GM19328 (cell line): ENCODE measurements around the gene SCO2.
"Not testable (repeated sequence)": the region's sequence is repeated elsewhere in the genome, so short reads cannot be mapped to it uniquely, and the experiment has no call there.

Source experiments
- ATAC-seq: cut with Tn5 transposase; IDR thresholded peaks from one replicate; pipeline ENCODE4 v1.9.1; 2021; ENCODE audit warnings: mild to moderate bottlenecking, moderate library complexity; ENCODE audit not compliant: unreplicated experiment

The SCO2 gene

DNA sequence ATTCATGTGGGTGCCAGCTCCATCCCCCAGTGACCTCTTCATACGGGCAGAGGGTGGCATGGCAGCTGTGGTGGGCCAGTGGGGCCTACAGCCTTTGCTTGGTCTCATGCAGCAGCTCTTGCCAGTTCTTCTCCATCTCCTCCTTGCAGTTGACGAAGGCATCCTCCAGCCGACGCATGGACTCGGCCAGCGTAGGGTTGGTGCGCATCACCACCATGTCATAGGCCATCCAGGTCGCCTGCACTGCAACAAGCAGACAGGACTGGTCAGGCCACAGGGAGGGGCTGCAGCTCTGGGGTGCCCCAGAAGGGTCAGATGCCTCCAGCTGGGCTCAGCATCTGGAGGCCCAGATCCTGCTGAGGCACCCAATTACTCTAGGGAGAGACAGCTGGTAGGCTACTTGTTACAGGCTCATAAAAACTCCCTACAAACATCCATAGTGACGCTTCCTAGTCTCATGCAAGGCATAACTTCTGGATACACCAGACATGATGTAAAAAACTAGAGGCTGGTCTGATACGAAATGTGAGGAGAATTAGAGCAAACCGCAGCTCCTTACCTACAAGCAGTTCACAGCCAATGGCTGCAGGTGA, 25.9 kb upstream of the SCO2 start:
- no peak for ATAC-seq

DNA sequence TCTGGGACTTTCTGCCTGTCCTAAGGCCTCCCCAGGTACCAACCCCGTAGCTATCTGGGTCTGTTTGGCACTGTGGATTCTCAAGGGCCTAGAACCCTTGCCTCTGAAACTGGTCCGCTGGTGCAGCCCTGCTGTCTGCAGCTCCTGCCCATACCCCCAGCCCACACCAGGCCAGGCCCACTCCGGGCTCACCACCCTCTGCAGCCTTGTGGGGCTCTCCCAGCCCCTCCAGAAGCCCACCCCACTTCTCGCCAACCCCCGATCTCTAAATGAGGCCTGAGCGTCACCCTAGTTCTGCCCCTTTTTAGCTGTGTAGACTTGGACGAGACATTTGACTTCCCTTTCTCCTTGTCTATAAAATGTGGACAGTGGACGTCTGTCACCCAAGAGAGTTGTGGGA, 25.0 kb upstream of the SCO2 start:
- no peak for ATAC-seq

DNA sequence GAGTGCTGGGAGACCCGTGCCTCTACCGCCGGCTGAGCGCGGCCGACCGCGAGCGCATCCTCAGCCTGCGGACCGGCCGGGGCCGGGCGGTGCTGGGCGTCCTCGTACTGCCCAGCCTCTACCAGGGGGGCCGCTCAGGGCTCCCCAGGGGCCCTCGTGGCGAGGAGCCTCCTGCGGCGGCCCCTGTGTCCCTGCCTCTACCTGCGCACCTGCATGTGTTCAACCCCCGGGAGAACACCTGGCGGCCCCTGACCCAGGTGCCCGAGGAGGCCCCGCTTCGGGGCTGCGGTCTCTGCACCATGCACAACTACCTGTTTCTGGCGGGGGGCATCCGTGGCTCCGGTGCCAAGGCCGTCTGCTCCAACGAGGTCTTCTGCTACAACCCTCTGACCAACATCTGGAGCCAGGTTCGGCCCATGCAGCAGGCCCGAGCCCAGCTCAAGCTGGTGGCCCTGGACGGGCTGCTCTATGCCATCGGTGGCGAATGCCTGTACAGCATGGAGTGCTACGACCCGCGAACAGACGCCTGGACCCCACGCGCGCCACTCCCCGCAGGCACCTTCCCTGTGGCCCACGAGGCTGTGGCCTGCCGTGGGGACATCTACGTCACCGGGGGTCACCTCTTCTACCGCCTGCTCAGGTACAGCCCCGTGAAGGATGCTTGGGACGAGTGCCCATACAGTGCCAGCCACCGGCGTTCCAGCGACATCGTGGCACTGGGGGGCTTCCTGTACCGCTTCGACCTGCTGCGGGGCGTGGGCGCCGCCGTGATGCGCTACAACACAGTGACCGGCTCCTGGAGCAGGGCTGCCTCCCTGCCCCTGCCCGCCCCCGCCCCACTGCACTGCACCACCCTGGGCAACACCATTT, 23.8 kb upstream of the SCO2 start:
- ATAC-seq, result no peak

DNA sequence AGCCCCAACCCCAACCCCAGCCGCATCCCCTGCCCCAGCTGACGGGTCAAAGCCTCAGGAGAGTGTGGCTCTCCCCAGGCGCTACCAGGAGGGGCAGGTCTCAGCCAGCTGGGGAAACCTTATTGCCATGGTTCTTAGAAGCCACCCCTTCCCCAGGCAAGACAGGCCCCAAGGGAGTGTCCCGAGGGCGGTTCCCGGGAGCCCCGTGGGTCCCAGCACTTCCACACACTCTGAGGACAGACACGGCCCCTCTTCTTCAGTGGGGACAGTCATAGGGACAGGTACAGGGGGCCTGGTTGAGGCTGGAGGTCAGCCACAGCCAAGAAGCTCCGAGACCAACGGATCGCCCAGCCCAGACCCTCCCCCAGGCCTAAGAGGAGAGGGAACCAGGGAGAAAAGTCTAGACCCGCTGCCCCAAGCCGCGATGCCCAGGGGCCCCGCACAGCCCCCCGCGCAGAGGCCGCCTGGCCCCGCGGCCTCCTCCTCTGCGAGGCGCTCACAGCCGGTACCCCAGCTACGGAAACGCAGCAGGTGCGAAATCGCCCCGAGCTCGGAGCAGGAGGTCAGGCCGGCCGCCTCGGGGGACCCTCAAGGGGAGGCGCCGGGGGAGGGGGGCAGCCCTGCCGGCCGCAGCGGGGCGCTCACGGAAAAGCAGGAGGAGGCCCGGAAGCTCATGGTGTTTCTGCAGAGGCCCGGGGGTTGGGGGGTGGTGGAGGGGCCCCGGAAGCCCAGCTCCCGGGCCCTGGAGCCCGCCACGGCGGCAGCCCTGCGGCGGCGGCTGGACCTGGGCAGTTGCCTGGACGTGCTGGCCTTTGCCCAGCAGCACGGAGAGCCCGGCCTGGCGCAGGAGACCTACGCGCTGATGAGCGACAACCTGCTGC, 22.9 kb upstream of the SCO2 start:
- no peak for ATAC-seq

DNA sequence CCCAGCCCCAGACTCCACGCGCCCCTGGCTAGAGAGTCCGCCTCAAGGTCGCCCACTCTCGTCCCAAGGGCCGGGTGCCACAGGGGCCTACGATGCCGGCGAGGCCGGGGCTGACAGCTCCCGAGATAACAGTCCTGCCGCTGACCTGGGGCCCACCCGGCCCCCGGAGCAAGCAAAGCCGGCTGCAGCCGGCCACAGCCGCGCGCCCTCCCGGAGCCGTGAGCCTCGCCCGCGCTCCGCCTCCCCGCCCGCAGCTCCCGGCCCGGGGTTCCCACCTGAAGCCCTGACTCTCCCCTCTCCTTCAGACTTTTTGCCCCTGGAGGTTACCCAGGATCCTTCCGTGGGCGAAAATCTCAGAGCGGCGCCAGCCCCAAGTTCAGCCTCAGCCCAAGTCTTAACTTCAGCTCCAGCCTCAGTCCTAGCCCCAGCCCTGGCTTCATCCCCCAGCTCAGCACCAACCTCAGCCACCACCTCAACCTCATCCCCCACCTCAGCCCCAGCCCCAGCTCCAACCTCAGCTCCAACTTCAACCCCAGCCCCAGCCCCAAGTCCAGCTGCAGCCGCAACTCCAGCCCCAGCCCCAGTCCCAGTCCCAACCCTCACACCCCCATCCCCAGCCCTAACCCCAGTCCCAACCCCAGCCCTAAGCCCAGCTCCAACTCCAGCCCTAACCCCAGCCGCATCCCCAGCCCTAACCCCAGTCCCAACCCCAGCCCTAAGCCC, 22.0 kb upstream of the SCO2 start:
- no peak for ATAC-seq

DNA sequence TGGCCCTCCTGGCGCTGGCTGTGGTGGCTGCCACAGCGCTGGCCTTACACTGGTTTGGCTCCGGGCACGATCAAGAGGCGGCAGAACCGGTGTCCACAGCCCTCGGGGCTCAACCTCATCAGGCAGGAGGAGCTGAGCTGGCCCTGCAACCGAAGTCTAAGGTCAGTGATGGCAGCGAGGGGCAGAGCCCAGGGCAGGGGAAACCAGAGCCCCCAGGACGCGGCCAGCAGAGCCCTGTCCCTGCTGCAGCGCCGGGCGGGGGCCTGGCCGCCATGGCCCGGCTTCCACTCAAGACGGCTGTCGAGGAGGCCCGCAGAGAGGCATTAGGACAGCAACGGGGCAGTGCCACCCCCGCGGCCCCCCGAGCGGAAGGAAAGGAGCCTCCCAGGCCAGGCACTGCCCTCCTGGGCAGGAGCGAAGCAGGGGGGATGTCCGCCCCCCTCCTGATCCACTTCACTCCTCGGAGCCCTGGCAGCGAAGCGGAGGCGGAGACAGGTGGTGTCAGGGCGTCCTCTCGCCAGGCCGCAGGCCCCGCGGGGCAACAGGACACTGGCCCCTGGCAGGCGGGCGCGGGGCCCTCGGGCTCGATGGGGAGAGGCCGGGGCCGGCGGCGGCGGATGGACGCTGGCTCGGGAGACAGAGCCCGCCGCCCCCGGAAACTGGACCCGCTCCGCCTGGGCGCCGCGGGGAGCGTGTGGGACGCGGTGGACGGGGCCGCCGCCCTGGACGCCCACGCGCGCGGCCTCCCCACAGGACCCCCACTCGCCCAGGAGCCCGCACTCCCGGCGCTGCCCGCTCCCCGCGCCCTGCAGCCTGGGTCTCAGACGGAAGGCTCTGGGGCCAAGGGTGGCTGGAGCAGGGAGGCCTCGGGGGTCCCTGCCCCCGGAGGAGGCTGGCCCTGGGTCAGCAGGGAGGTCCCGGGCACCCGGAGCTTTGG, 21.2 kb upstream of the SCO2 start:
- no peak for ATAC-seq

DNA sequence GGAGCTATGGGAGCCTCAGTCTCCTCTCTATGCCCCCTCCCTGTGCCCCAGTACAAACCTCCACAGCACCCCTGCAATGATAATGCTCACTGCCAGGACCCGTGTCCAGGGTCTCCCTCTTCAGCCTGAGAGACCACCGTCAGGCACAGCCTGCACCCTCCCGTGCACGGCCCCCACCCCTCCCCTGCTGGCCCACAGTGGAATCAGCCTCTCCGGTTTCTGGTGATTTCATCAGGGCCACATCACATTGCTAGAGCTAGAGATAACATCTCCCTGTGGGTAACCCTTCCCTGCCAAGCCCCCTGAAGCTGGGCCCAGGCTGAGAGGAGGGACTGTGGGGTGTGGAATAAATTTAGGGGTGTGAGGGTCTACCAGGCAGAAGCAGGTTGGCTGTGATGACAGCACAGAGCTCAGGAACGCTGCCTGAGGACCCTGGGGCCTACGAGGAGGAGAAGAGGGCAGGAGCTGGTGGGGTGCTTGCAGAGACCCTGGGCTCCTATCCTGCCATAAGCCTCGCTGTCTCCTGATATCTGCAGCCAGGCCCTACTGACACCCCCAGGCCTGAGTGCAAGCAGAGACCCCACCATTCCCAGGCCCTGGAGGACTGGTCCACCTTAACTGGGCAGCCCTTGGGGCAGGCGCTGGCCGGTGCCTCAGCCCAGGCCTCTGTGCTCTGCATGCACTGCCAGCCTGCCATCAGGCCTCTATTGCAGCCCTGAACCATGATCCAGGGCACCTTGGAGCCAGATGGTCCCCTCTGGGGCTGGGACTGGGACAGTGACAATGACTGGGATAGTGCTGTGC, 20.3 kb upstream of the SCO2 start, which contains the start of gene KLHDC7B:
Gene KLHDC7B (plus strand): TSS at position 378 of the 804 bp plus-strand sequence. CDS start 345 bp downstream, at position 723.
- ATAC-seq, result no peak

DNA sequence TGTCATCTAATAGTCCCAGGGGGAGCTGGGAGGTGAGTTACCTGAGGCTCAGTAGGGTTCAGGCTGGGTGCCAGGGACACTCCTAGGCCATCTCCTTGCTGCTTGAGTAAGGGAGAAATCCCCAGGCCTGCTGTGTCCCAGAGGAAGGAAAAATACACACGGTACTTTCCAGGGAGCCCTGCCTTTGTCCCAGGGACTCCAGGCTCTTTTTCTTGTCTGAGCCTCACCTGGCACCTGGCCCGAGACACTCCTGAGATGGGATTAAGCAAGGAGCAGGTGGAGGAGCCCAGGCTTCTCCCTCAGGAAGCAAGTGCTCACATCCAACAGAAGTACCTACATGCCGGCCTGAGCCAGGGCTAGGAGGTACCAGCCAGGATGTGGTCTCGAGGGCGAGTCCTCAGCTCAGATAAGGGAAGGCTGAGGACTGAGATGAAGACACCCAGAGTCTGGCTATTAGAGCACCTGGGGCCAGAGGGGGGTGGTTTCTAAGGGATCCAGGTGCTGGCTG, 19.4 kb upstream of the SCO2 start:
- ATAC-seq, result no peak

DNA sequence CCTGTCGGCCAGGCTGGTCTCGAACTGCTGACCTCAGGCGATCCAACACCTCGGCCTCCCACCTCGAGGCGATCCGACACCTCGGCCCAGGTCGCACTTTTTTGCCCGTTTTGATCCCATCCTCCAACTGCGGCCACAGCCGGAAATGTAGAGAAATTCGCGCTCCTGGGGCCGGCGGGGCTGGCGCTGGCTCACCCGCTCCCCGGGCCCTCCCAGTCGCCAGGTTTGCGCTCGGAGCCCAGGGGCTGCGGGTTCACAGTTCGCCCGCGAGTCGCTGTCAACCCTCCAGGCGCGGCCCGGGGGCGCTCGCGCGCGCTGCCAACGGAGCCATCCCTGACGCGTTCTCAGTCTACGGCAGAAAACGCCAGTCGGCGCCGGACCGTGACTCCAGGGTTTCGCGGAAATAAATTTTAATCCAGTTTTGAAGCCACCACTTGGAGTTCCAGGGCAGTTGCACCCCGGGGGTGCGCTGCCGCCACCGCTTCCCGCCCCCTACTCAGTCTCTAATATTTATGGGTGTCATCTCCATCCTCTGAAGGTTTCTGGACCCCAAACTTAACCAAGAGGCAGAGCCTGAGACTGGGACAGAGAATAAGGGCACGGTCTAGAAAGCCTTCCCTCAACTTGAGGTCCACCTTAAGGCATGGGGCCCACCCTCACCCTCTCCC, 18.8 kb upstream of the SCO2 start:
- no peak for ATAC-seq

DNA sequence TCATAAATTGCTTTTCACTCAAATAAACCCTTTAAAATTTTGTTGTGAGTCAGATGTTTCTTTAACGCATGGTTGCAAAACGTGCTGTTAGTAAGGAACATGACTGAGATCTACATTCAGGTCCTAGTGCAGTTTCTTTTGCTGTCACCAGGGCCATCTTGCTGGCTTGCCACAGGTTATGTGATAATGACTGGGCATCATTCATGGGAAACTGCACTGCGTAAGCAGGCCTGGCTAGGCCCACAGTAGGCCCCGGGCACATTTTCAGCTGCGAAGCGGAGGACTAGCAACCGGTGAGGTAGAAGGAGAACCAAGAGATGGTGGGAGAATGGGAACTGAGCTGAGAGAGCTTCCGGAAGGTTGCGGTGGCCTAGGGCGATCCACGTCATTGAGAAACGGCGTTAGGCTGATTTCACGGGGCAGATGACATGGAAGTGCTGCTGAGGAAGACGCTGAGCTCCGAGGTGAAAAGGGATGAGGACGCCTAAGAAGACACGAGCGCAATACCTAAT, 17.1 kb upstream of the SCO2 start:
- no peak for ATAC-seq

DNA sequence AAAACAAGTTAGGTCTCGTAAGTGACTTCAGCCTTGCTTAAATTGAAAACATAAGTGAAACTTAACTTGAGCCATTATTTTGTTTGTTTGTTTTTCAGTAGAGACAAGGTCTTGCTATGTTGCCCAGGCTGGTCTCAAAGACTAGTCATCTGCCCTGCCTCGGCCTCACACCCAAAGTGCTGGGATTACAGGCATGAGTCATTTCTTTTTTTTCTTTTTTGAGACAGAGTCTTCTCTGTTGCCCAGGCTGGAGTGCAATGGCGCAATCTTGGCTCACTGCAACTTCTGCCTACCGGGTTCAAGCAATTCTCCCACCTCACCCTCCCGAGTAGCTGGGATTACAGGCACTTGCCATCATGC, 16.2 kb upstream of the SCO2 start:
- not testable (repeated sequence) for ATAC-seq

DNA sequence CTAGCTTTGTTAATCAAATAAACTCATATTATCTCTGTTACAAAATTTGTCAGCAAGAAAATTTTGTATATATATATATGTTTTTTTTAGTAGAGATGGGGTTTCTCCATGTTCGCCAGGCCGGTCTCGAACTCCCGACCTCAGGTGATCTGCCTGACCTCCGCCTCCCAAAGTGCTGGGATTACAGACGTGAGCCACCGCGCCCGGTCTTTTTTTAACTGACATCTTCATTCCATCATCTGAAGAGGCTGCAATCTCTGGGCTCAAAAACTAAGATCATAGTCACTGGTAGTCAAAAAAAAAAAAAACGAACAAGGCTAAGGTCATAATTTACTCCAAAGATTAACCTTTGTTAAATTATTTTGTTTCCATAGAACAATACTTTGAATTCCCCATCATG, 15.0 kb upstream of the SCO2 start:
- no peak for ATAC-seq

DNA sequence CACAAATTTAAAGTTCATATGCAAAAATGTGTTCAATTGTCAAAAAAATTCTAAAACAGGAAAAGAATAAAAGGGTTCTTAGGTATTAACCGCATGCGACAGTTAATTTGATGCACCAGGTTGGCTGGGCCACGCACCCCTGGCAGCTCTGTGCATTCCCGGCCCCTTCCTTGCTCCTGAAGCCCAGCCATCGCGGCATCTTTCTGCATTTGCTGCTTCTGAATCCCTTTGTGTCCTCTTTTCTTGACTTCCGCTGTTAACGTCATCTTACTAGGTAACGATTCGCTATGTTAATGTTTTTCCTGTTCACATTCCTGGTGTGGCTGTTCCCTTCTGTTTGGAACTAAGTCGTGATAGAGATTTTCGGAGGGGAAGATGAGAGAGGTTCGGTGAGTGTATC, 12.4 kb upstream of the SCO2 start:
- no peak for ATAC-seq

DNA sequence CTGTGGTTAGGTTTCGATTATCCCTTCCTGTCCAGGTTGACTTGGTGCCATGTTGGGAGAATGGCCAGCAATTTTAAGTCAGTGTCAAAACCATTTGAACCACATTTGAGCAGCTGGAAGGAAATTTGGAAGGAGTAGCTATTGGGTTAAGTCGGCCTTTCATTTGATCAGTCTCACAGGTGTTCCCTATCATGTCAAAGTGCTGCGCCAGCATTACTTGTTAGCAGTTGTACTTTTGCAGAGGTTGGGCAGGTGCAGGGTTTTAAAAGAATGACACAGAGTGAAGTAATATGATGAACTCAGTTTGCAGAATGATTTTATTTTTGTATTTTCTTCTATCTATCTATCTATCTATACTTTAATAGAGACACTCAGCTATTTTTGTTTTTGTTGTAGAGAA, 10.8 kb upstream of the SCO2 start:
- ATAC-seq, result no peak

DNA sequence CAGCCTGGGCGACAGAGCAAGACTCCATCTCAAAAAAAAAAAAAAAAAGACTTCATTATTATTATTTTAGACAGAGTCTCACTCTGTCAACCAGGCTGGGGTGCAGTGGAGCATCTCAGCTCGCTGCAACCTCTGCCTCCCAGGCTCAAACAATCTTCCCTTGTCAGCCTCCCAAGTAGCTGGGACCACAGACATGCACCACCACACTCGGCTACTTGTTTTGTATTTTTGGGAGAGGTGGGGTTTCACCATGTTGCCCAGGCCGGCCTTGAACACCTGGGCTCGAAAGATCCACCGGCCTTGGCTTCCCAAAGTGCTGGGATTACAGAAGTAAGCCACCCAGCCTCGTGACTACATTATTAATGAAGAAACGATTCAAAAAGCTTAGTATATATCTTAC, 9.7 kb upstream of the SCO2 start:
- ATAC-seq, result no peak

DNA sequence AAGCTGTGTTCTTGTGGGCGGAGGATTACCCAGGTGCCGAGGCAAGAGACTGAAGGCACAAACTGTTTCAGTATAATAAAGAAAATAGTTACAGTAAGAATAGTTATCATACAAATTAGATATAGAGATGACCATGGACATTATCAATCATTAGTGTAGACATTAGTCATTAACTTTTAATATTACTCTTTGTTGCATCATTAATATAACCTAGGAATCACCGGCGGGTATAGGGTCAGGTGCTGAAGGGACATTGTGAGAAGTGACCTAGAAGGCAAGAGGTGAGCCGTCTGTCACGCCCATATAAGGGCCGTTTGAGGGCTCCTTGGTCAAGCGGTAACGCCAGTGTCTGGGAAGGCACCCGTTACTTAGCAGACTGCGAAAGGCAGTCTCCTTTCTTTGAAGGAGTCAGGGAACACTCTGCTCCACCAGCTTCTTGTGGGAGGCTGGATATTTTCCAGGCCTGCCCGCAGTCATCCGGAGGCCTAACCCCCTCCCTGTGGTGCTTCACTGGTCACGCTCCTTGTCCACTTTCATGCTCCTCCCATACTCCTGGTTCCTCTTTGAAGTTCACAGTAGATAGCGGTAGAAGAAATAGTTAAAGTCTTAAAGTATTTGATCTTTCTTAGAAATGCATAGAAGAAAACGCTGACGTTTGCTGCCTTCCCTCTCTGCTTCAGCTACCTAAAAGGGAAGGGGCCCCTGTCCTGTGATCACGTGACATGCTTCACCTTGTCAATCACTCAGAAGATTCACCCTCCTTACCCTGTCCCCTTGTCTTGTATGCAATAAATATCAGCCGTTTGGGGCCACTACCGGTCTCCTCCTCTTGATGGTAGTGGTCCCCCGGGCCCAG, 8.7 kb upstream of the SCO2 start:
- ATAC-seq, result not testable (repeated sequence)
